Measurements from ENCODE around the gene SYNC. TPM values are rescaled to one million over a fixed set of nuclear protein-coding genes. Genes with fewer than 3 reads are reported as not detected.
A peak's percentile ranks its signal among the peaks of the same experiment; 100 is the strongest.
"Not testable (repeated sequence)": the region's sequence is repeated elsewhere in the genome, so short reads cannot be mapped to it uniquely, and the experiment has no call there.

SYNC gene
- total and polyA plus RNA-seq, 4 donors, result 11.4 to 89.8 (median 37.2) TPM

DNA sequence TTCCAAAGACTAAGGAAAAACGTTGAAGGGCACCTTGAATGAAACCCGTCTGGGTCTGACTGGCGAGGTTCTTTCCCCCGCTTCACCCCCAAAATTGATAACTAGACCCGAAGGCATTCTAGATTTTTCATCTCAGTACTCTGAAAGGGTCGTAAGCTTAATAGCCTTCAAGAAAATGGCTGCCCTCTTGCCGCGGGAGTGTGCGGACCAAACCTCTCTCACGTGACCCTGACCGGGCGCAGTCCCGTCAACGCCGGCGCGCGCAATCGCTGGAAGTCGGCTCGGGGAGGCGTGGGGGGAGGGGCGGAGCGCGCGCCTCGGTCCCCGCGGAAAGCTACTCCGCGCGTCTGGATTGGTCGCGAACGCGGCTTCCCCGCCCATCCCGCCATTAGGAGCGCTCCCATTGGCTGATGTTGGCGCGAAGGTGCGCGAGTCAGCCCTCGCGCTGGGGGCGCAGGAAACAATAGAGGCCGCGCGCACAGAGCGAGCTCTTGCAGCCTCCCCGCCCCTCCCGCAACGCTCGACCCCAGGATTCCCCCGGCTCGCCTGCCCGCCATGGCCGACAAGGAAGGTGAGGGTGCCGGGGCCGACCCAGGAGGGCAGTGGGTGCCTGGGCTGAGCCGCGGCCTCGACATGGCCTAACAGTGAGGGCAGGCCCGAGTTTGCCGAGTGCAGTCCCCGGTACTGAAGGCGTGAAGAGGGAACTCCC is 51.7 kb downstream of the SYNC start, which contains the start of gene RBBP4:
RBBP4 (plus strand) TSS at position 457 of the 709 bp plus-strand sequence; CDS start at position 556, 99 bp downstream.
- H3K4me1 ChIP-seq (ENCODE audit: control insufficient read depth in 1 of 2, insufficient read depth in 2 of 2, low read length in 2 of 2), result peaks cover 0 to 4% of the 10 kb centered on the region in 2 donors
- peak; percentile 99 for ATAC-seq (ENCODE audit: low FRiP score)
- H3K36me3 ChIP-seq (ENCODE audit: control insufficient read depth in 1 of 2, insufficient read depth in 2 of 2, low read length in 1 of 2), result no peaks in the 10 kb centered on the region
- no peaks in the 10 kb centered on the region for H3K9me3 ChIP-seq (ENCODE audit: control insufficient read depth, low read length)
- peak within 1 kb of the TSS; percentile 49 to 82 for H3K4me3 ChIP-seq (ENCODE audit: low read length in 2 of 2)
- WGBS, 2 donors, result 0 to 1% methylated on average over 66 to 67 of the region's 67 CpGs
- intact Hi-C loops (cut with DNase I), result loop anchor here in 1 of 2 donors (2.0 kb wide), 1 partner anchor 52 kb away; the partner anchor contains the start of gene SYNC
- H3K27ac ChIP-seq (ENCODE audit: low read depth in 1 of 2, low read length in 2 of 2), result peak within 1 kb of the TSS; percentile 78 to 96
- peak; percentile 99 for DNase-seq
- H3K27me3 ChIP-seq (ENCODE audit: control insufficient read depth in 1 of 2, insufficient read depth in 2 of 2, low read length in 1 of 2), result no peaks in the 10 kb centered on the region

DNA sequence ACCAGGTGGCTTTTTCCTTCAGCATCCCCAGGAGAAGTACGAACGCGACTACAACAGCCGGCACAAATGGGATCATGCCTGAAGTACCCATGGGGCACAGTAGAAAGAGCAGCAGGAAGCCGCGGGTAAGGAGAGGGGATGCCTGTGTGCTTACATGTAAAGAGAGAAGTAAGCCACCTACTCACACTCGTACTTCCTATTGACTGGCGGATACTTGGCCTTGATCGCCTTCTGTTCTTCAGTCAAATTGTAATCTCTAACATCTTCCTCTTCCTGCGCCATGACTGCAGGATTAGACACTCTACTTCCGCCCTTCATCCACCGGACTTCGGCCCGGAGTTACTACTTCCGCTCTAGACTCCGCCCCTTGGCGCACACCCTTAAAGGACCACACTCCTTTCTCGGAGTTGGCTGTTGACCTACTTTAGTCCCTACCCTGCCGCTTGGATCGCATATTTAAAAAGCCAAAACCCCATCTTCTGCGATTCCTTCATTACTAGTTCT is 52.3 kb downstream of the SYNC start, which contains the start of gene ZBTB8OS:
ZBTB8OS (minus strand) TSS at position 303 of the 504 bp plus-strand sequence; CDS start at position 282, 21 bp downstream.
- 0% methylated on average over 21 of the region's 21 CpGs for WGBS, 2 donors
- H3K36me3 ChIP-seq (ENCODE audit: control insufficient read depth in 1 of 2, insufficient read depth in 2 of 2, low read length in 1 of 2), result no peaks in the 10 kb centered on the region
- intact Hi-C loops (cut with DNase I), result loop anchor here in 1 of 2 donors (2.0 kb wide), 1 partner anchor 53 kb away; the partner anchor contains the start of gene SYNC
- H3K27me3 ChIP-seq (ENCODE audit: control insufficient read depth in 1 of 2, insufficient read depth in 2 of 2, low read length in 1 of 2), result no peaks in the 10 kb centered on the region
- peaks cover 0 to 3% of the 10 kb centered on the region in 2 donors for H3K4me1 ChIP-seq (ENCODE audit: control insufficient read depth in 1 of 2, insufficient read depth in 2 of 2, low read length in 2 of 2)
- no peaks in the 10 kb centered on the region for H3K9me3 ChIP-seq (ENCODE audit: control insufficient read depth, low read length)
- ATAC-seq (ENCODE audit: low FRiP score), result peak; percentile 94
- peak within 1 kb of the TSS; percentile 49 to 82 for H3K4me3 ChIP-seq (ENCODE audit: low read length in 2 of 2)
- DNase-seq, result peak; percentile 95
- peak within 1 kb of the TSS; percentile 78 to 96 for H3K27ac ChIP-seq (ENCODE audit: low read depth in 1 of 2, low read length in 2 of 2)

DNA sequence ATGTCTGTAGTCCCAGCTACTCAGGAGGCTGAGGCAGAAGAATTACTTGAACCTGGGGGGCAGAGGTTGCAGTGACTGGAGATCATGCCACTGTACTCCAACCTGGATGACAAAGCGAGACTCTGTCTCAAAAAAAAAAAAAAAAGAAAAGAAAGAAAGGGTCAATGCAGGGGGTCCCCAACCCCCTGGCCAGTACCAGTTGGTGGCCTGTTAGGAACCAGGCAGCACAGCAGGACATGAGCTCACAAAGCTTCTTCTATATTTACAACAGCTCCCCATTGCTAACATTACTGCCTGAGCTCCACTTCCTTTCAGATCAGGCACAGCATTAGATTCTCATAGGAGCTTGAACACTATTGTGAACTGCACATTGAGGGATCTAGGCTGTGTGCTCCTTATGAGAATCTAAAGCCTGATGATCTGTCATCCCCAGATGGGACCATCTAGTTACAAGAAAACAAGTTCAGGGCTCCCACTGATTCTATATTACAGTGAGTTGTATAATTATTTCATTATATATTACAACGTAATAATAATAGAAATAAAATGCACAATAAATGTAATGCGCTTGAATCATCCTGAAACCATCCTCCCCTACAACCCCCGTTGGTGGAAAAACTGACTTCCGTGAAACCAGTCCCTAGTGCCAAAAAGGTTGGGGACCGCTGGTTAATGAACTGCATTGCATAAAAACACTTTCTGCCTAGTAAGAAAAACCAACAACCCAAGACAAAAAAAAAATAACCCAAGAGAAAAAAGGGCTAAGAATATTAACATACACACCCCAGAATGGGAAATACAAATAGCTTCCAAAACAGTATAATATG is 55.0 kb downstream of the SYNC start:
- WGBS, 2 donors, result 66 to 74% methylated on average over 6 of the region's 6 CpGs
- H3K9me3 ChIP-seq (ENCODE audit: control insufficient read depth, low read length), result no peaks in the 10 kb centered on the region
- H3K4me1 ChIP-seq (ENCODE audit: control insufficient read depth in 1 of 2, insufficient read depth in 2 of 2, low read length in 2 of 2), result no peaks in the 10 kb centered on the region
- H3K36me3 ChIP-seq (ENCODE audit: control insufficient read depth in 1 of 2, insufficient read depth in 2 of 2, low read length in 1 of 2), result no peaks in the 10 kb centered on the region
- no peaks in the 10 kb centered on the region for H3K27me3 ChIP-seq (ENCODE audit: control insufficient read depth in 1 of 2, insufficient read depth in 2 of 2, low read length in 1 of 2)
- DNase-seq, result no peak
- H3K27ac ChIP-seq (ENCODE audit: low read depth in 1 of 2, low read length in 2 of 2), result no peak overlapping the region
- H3K4me3 ChIP-seq (ENCODE audit: low read length in 2 of 2), result no peak overlapping the region
- ATAC-seq (ENCODE audit: low FRiP score), result no peak
- intact Hi-C loops (cut with DNase I), result no loop called here

DNA sequence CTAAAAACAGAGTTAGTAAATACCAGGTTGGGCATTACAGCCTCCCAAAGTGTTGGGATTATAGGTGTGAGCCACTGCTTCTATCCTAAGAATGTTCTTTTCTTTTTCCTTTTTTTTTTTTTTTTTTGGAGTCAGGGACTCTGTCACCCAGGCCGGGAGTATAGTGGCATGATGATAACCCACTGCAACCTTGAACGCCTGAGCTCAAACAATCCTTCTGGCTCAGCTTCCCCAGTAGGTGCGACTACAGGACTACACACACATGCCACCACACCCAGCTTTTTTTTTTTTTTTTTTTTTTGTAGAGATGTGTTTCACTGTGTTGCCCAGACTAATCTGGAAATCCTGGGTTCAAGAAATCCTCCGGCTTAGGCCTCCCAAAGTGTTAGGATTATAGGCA is 58.1 kb downstream of the SYNC start:
- no peak overlapping the region for H3K27ac ChIP-seq (ENCODE audit: low read depth in 1 of 2, low read length in 2 of 2)
- no peak for DNase-seq
- ATAC-seq (ENCODE audit: low FRiP score), result no peak
- intact Hi-C loops (cut with DNase I), result no loop called here
- no peaks in the 10 kb centered on the region for H3K36me3 ChIP-seq (ENCODE audit: control insufficient read depth in 1 of 2, insufficient read depth in 2 of 2, low read length in 1 of 2)
- H3K4me3 ChIP-seq (ENCODE audit: low read length in 2 of 2), result no peak overlapping the region
- no peaks in the 10 kb centered on the region for H3K9me3 ChIP-seq (ENCODE audit: control insufficient read depth, low read length)
- 89 to 90% methylated on average over 4 of the region's 4 CpGs for WGBS, 2 donors
- no peaks in the 10 kb centered on the region for H3K4me1 ChIP-seq (ENCODE audit: control insufficient read depth in 1 of 2, insufficient read depth in 2 of 2, low read length in 2 of 2)
- H3K27me3 ChIP-seq (ENCODE audit: control insufficient read depth in 1 of 2, insufficient read depth in 2 of 2, low read length in 1 of 2), result no peaks in the 10 kb centered on the region

DNA sequence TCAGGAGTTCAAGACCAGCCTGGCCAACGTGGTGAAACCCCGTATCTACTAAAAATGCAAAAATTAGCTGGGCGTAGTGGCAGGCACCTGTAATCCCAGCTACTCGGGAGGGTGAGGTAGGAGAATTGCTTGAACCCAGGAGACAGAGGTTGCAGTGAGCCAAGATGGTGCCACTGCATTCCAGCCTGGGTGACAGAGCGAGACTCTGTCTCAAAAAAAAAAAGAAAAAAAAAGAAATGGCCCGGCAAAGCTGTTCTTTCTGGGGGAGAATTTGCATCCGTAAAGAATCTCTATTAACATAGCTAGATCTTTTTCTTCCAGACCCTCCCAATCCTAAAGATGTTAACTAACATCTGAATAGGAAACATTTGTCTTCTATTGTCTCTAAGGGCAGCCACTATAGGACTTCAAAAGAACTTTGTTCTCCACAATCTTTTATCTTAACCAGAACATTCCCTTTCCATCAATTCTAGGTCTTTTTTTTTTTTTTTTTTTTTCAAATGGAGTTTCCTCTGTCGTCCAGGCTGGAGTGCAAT is 60.2 kb downstream of the SYNC start:
- WGBS, 2 donors, result 70 to 75% methylated on average over 8 of the region's 8 CpGs
- H3K36me3 ChIP-seq (ENCODE audit: control insufficient read depth in 1 of 2, insufficient read depth in 2 of 2, low read length in 1 of 2); H3K27me3 ChIP-seq (ENCODE audit: control insufficient read depth in 1 of 2, insufficient read depth in 2 of 2, low read length in 1 of 2); DNase-seq; intact Hi-C loops (cut with DNase I); ATAC-seq (ENCODE audit: low FRiP score); H3K4me3 ChIP-seq (ENCODE audit: low read length in 2 of 2); H3K9me3 ChIP-seq (ENCODE audit: control insufficient read depth, low read length); H3K4me1 ChIP-seq (ENCODE audit: control insufficient read depth in 1 of 2, insufficient read depth in 2 of 2, low read length in 2 of 2); H3K27ac ChIP-seq (ENCODE audit: low read depth in 1 of 2, low read length in 2 of 2): not testable (repeated sequence)

DNA sequence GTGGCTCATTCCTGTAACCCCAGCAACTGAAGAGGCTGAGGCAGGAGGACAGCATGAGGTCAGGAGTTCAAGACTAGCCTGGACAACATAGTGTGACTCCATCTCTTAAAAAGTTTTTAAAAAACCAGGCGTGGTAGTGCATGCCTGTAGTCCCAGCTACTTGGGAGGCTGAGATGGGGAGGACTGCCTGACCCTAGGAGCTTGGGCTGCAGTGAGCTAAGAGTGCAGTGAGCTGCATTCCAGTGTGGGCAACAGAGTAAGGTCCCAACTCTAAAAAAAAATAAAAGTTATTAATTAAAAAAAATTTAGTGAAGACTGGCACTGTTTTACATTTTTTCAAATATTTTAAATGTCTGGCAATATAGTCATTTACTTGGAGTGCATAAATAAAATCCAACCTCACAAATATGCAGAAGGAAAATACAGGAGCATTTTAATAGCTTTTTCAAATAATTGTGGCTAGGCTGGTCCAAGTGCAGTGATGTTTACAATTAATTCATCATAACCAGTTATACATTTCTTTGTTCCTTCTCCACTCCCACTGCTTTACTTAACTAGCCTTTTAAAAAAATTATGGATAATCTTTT is 63.0 kb downstream of the SYNC start:
- intact Hi-C loops (cut with DNase I), result no loop called here
- no peaks in the 10 kb centered on the region for H3K36me3 ChIP-seq (ENCODE audit: control insufficient read depth in 1 of 2, insufficient read depth in 2 of 2, low read length in 1 of 2)
- DNase-seq (no peak), ATAC-seq (ENCODE audit: low FRiP score) (no peak)
- no peaks in the 10 kb centered on the region for H3K9me3 ChIP-seq (ENCODE audit: control insufficient read depth, low read length)
- H3K4me1 ChIP-seq (ENCODE audit: control insufficient read depth in 1 of 2, insufficient read depth in 2 of 2, low read length in 2 of 2), result peaks cover 0 to 2% of the 10 kb centered on the region in 2 donors
- no peak overlapping the region for H3K27ac ChIP-seq (ENCODE audit: low read depth in 1 of 2, low read length in 2 of 2)
- no peak overlapping the region for H3K4me3 ChIP-seq (ENCODE audit: low read length in 2 of 2)
- 78 to 83% methylated on average over 1 of the region's 1 CpG for WGBS, 2 donors
- no peaks in the 10 kb centered on the region for H3K27me3 ChIP-seq (ENCODE audit: control insufficient read depth in 1 of 2, insufficient read depth in 2 of 2, low read length in 1 of 2)

DNA sequence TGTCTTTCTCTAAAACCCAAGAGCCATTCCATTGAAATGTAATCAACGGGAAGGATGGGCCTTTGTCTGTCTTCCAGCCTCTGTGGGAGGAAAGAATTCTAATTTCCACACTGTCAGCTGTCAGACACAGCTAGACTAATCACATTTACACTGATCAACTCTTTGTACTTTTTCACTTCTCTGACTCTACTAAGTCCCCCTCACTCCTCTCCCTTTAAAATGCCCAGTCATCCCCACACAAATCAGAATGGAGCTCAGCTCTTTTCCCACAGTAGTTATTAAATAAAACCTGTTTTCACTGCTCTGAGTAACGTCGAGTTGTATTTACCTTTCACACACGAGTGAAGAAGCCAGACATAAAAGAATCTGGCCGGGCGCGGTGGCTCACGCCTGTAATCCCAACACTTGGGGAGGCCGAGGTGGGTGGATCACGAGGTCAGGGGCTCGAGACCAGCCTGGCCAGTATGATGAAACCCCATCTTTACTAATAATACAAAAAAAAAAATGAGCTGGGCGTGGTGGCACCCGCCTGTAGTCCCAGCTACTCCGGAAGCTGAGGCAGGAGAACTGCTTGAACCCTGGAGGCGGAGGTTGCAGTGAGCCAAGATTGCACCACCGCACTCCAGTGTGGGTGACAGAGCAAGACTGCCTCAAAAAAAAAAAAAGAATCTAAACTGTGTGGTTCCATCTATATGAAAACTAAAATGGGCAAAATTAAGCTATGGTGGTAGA is 65.5 kb downstream of the SYNC start:
- H3K27me3 ChIP-seq (ENCODE audit: control insufficient read depth in 1 of 2, insufficient read depth in 2 of 2, low read length in 1 of 2), result no peaks in the 10 kb centered on the region
- WGBS, 2 donors, result 81 to 85% methylated on average over 16 of the region's 16 CpGs
- ATAC-seq (ENCODE audit: low FRiP score), result no peak

More for the DNA sequence above, 65.5 kb downstream of the SYNC start:
- peaks cover 0 to 2% of the 10 kb centered on the region in 2 donors for H3K36me3 ChIP-seq (ENCODE audit: control insufficient read depth in 1 of 2, insufficient read depth in 2 of 2, low read length in 1 of 2)
- H3K4me1 ChIP-seq (ENCODE audit: control insufficient read depth in 1 of 2, insufficient read depth in 2 of 2, low read length in 2 of 2), result peaks cover 0 to 2% of the 10 kb centered on the region in 2 donors
- no peak overlapping the region for H3K4me3 ChIP-seq (ENCODE audit: low read length in 2 of 2)
- H3K9me3 ChIP-seq (ENCODE audit: control insufficient read depth, low read length), result no peaks in the 10 kb centered on the region
- intact Hi-C loops (cut with DNase I), result no loop called here
- H3K27ac ChIP-seq (ENCODE audit: low read depth in 1 of 2, low read length in 2 of 2), result no peak overlapping the region
- DNase-seq, result no peak

Measured in aorta (tissue), 5 donors.